Sigmoid colon (tissue), 4 donors: ENCODE results near the gene SLIT1.

Experiments used
- CTCF ChIP-seq, 4 experiments: fragments of 450-650 bp in 3 of 4; fragments of 200-600 bp in 1 of 4; IDR thresholded peaks; one replicate each; pipeline ENCODE4 v1.5.1; 2016 to 2019; ENCODE audit warnings: antibody characterized with exemption in 4 of 4, mild to moderate bottlenecking in 3 of 4, moderate library complexity in 2 of 4
- POLR2AphosphoS5 ChIP-seq, 4 donors: sonication (generic); formaldehyde crosslinking; IDR thresholded peaks; one replicate each; pipeline ENCODE4 v1.6.1; 2017; ENCODE audit warnings: antibody characterized with exemption in 4 of 4

- no peak for TF ChIP-seq CTCF (IDR thresholded peaks at IDR 0.05)
- no peak for TF ChIP-seq POLR2AphosphoS5 (IDR thresholded peaks at IDR 0.05)
Observed at GRCh38 chr10:97203220-97203619, 17.5 kb upstream of the SLIT1 start.
